Measurements from ENCODE around the gene ASIP. TPM values are rescaled to one million over a fixed set of nuclear protein-coding genes. Genes with fewer than 3 reads are reported as not detected.

Gene ASIP
- total and polyA plus RNA-seq, 2 of the 13 experiments (the other 11 are each of a cell fraction or from before 2014, with no cell fraction given), result not detected

DNA sequence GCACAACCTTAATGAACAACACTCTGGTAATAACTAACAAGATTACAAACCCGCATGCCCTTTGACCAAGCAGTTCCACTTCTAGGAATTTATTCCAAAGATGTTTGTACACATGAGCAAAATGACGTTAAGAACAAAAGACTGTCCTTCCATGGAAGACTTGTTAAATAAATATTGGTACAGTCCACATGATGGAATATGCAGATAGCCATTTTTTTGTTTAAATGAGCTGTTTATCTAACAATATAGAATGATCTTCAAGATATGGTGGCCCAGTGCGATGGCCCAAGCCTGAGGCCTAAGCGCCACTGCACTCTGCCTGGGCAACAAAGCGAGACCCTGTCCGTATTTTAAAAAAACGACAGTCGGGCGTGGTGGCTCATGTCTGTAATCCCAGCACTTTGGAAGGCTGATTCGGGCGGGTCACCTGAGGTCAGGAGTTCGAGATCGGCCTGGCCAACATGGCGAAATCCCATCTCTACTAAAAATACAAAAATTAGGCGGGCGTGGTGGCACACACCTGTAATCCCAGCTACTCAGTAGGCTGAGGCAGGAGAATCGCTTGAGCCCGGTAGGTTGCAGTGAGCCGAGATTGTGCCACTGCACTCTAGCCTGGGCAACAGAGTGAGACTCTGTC, 69.4 kb downstream of the ASIP start (continued):
- TF ChIP-seq, protein P1, sequence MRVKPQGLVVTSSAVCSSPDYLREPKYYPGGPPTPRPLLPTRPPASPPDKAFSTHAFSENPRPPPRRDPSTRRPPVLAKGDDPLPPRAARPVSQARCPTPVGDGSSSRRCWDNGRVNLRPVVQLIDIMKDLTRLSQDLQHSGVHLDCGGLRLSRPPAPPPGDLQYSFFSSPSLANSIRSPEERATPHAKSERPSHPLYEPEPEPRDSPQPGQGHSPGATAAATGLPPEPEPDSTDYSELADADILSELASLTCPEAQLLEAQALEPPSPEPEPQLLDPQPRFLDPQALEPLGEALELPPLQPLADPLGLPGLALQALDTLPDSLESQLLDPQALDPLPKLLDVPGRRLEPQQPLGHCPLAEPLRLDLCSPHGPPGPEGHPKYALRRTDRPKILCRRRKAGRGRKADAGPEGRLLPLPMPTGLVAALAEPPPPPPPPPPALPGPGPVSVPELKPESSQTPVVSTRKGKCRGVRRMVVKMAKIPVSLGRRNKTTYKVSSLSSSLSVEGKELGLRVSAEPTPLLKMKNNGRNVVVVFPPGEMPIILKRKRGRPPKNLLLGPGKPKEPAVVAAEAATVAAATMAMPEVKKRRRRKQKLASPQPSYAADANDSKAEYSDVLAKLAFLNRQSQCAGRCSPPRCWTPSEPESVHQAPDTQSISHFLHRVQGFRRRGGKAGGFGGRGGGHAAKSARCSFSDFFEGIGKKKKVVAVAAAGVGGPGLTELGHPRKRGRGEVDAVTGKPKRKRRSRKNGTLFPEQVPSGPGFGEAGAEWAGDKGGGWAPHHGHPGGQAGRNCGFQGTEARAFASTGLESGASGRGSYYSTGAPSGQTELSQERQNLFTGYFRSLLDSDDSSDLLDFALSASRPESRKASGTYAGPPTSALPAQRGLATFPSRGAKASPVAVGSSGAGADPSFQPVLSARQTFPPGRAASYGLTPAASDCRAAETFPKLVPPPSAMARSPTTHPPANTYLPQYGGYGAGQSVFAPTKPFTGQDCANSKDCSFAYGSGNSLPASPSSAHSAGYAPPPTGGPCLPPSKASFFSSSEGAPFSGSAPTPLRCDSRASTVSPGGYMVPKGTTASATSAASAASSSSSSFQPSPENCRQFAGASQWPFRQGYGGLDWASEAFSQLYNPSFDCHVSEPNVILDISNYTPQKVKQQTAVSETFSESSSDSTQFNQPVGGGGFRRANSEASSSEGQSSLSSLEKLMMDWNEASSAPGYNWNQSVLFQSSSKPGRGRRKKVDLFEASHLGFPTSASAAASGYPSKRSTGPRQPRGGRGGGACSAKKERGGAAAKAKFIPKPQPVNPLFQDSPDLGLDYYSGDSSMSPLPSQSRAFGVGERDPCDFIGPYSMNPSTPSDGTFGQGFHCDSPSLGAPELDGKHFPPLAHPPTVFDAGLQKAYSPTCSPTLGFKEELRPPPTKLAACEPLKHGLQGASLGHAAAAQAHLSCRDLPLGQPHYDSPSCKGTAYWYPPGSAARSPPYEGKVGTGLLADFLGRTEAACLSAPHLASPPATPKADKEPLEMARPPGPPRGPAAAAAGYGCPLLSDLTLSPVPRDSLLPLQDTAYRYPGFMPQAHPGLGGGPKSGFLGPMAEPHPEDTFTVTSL (CRISPR knock-in tag; IDR thresholded peaks at IDR 0.05; ENCODE audit: borderline replicate concordance), result peak; percentile 43; the same call in 1 of the 2 replicates
- TF ChIP-seq, protein P2, sequence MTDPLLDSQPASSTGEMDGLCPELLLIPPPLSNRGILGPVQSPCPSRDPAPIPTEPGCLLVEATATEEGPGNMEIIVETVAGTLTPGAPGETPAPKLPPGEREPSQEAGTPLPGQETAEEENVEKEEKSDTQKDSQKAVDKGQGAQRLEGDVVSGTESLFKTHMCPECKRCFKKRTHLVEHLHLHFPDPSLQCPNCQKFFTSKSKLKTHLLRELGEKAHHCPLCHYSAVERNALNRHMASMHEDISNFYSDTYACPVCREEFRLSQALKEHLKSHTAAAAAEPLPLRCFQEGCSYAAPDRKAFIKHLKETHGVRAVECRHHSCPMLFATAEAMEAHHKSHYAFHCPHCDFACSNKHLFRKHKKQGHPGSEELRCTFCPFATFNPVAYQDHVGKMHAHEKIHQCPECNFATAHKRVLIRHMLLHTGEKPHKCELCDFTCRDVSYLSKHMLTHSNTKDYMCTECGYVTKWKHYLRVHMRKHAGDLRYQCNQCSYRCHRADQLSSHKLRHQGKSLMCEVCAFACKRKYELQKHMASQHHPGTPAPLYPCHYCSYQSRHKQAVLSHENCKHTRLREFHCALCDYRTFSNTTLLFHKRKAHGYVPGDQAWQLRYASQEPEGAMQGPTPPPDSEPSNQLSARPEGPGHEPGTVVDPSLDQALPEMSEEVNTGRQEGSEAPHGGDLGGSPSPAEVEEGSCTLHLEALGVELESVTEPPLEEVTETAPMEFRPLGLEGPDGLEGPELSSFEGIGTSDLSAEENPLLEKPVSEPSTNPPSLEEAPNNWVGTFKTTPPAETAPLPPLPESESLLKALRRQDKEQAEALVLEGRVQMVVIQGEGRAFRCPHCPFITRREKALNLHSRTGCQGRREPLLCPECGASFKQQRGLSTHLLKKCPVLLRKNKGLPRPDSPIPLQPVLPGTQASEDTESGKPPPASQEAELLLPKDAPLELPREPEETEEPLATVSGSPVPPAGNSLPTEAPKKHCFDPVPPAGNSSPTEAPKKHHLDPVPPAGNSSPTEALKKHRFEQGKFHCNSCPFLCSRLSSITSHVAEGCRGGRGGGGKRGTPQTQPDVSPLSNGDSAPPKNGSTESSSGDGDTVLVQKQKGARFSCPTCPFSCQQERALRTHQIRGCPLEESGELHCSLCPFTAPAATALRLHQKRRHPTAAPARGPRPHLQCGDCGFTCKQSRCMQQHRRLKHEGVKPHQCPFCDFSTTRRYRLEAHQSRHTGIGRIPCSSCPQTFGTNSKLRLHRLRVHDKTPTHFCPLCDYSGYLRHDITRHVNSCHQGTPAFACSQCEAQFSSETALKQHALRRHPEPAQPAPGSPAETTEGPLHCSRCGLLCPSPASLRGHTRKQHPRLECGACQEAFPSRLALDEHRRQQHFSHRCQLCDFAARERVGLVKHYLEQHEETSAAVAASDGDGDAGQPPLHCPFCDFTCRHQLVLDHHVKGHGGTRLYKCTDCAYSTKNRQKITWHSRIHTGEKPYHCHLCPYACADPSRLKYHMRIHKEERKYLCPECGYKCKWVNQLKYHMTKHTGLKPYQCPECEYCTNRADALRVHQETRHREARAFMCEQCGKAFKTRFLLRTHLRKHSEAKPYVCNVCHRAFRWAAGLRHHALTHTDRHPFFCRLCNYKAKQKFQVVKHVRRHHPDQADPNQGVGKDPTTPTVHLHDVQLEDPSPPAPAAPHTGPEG (CRISPR knock-in tag; IDR thresholded peaks at IDR 0.05), result peak; percentile 60
- peak; percentile 87; the same call in 1 of the 2 replicates for TF ChIP-seq ZSCAN30 (CRISPR knock-in tag; IDR thresholded peaks at IDR 0.05)
- TF ChIP-seq ZFY (CRISPR knock-in tag; IDR thresholded peaks at IDR 0.05), result peak; percentile 78
- peak; percentile 49; the same call in 1 of the 2 replicates for TF ChIP-seq GFI1 (CRISPR knock-in tag; IDR thresholded peaks at IDR 0.05; ENCODE audit: borderline replicate concordance)
- TF ChIP-seq SNAI1 (CRISPR knock-in tag; IDR thresholded peaks at IDR 0.05; ENCODE audit: borderline replicate concordance), result peak; percentile 59; the same call in 1 of the 2 replicates
- TF ChIP-seq PHB2 (IDR thresholded peaks at IDR 0.05; ENCODE audit: partially characterized antibody), result no peak
- peak; percentile 86 for TF ChIP-seq SATB2 (CRISPR knock-in tag; IDR thresholded peaks at IDR 0.05)
- peak; percentile 51; the same call in 1 of the 2 replicates for TF ChIP-seq ELF1 (CRISPR knock-in tag; IDR thresholded peaks at IDR 0.05)
- TF ChIP-seq, protein P3, sequence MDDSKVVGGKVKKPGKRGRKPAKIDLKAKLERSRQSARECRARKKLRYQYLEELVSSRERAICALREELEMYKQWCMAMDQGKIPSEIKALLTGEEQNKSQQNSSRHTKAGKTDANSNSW (CRISPR knock-in tag; IDR thresholded peaks at IDR 0.05; ENCODE audit: borderline replicate concordance), result no peak
- TF ChIP-seq, protein P4, sequence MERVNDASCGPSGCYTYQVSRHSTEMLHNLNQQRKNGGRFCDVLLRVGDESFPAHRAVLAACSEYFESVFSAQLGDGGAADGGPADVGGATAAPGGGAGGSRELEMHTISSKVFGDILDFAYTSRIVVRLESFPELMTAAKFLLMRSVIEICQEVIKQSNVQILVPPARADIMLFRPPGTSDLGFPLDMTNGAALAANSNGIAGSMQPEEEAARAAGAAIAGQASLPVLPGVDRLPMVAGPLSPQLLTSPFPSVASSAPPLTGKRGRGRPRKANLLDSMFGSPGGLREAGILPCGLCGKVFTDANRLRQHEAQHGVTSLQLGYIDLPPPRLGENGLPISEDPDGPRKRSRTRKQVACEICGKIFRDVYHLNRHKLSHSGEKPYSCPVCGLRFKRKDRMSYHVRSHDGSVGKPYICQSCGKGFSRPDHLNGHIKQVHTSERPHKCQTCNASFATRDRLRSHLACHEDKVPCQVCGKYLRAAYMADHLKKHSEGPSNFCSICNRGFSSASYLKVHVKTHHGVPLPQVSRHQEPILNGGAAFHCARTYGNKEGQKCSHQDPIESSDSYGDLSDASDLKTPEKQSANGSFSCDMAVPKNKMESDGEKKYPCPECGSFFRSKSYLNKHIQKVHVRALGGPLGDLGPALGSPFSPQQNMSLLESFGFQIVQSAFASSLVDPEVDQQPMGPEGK (CRISPR knock-in tag; IDR thresholded peaks at IDR 0.05), result peak; percentile 51
- peak; percentile 18; the same call in 1 of the 2 replicates for TF ChIP-seq ZNF564 (CRISPR knock-in tag; IDR thresholded peaks at IDR 0.05)
- TF ChIP-seq ESRRA (CRISPR knock-in tag; IDR thresholded peaks at IDR 0.05; ENCODE audit: low read depth), result peak; percentile 45; the same call in 1 of the 2 replicates
- TF ChIP-seq ZEB1 (IDR thresholded peaks at IDR 0.05; ENCODE audit: insufficient replicate concordance, low read depth), result peak; percentile 65
- TF ChIP-seq ISL2 (CRISPR knock-in tag; IDR thresholded peaks at IDR 0.05), result peak; percentile 91

Data from HepG2 (cell line).